GM18519 (cell line): ENCODE results near the gene LSM14B.
"Not testable (repeated sequence)": the region's sequence is repeated elsewhere in the genome, so short reads cannot be mapped to it uniquely, and the experiment has no call there.

Experiments
- ATAC-seq: cut with Tn5 transposase; IDR thresholded peaks from one replicate; pipeline ENCODE4 v1.9.1; 2021; ENCODE audit warnings: mild to moderate bottlenecking, moderate library complexity; ENCODE audit not compliant: unreplicated experiment, low FRiP score

Gene LSM14B

DNA sequence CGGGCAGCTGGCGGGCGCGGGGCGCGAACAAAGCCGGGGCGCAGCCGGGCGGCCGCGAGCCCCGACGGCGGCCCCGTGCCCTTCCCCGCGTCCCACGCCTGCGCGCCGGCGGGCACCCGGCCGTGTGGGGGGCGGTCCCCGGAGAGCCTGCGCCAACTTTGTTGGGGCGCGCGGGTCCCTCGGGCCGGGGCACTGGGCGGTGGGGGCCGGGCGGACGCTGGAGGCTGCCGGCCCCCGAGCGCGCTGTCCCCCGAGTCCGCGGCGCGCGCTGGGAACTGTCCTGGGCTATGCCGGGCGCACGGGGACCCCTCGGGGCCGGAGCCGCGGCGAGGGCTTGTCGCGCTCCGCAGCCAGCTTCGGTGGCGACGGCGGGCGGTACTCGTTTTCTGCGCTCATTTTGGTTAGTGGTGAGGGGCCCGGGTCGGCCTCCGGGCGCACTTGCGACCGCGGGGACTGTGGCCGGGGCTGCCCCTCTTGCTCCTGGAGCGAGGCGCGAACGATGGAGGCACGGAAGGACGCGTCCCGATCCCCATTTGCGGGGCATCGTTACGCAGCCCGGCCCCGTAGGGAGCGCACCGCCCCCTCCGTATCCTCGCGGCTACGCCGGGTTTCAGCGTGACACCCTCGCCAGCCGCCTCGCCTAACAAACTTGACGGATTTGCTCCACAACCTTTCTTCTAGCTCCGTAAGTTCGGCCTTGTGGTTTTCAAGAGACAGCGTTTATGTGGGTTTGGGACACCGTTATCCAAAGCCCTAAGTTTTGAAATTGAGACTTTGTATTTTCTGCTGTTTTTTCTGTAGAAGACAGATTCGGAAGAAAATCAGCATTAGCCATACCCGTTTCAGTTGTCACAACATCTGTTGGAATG, 21.9 kb downstream of the LSM14B start:
- ATAC-seq, result no peak

DNA sequence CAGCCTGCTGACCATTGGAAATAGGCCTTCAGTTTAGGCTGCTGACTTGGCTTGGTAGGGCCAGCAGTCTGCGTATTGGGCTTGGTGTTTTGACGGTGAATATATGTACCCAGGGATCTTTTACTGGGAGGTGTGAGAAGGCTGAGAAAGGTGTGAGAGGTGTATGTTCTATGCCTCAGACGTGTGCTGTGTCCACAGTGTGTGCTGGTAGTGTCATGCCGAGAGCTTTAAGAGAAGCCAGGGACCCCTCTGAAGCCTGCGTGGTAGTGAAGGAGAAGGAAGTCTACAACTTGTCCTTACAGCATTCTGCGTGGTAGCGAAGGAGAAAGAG, 23.4 kb downstream of the LSM14B start:
- no peak for ATAC-seq

- no peak for ATAC-seq
Measured at GRCh38 chr20:62146019-62146755, 23.9 kb downstream of the LSM14B start.

DNA sequence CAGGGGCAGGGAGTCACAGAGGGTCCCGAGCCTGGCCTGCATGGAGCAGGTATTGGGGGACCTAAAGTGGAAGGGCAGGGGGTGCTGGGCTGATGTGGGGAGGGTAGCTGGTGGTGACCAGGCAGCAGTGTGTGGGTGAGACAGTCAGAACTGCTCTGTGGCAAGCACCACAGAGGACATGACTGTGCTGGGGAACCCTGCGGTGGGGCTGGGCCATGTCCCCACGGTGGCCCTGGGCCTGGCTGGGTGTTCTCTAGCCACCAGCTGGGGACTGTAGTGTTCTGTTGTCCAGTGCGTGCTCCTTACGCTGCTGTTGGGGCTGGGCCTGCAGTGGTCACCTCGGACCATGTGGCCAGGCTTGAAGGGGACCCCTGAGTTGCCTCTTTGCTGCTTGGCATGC, 24.9 kb downstream of the LSM14B start:
- ATAC-seq, result no peak

- no peak for ATAC-seq
Measured at GRCh38 chr20:62147528-62147927, 25.3 kb downstream of the LSM14B start.

GRCh38 chr20:62148383-62148782, 26.1 kb downstream of the LSM14B start:
- ATAC-seq, result not testable (repeated sequence)

DNA sequence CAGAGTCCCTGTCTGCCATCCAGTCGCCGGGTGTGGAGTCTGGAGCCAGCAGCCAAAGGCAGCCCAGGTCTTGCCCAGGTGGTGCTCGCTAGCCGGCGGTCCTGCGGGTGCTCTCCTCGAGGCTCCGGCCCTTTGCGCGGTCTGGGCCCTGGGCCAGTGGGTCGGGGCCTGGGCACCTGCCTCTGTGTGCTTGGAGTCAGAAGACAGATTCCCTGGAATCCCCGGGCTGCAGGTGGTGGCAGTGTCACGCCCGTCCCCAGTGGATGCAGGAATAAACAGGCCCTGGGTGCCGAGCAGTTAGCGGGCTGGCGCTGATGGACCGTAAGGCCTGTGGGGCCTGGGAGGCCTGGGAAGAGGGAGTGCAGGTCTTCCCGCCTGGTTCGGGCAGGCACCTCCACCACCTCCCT, 26.6 kb downstream of the LSM14B start:
- ATAC-seq, result no peak

DNA sequence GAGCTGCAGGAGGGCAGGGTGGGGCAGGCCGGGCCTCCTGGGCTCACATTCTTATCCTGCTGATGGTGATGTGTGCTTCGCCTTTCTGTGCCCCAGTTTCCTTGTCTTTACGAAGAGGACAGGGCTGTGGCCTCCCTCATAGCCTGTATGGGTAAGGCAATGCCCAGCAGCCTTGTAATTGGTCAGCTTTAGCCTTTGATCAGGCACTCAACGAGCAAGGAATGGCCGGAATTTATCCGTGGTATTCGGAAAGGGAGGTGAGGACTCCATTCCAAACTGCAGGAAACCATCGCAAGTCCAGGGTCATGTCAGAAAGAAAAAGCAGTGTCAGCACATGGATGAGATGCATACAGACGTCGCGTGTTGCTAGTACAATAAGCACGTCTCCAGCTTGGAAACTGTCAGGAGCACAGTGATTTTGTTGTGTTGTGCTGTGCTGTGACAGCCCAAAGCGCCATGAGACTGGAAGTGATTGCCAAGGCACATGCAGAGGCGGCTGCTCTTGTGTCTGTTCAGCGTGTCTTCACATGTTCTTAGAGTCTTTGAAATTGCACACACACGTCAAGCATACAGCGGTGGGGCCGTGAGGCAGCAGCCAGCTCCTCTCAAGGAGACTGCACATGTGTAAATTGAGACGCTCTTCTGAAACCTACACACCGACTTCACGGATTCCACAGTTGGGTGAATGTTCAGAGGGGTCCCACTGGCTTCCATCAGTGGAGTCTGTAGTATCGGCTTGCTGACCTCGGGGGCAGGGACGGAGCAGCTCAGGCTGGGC, 27.4 kb downstream of the LSM14B start:
- ATAC-seq, result no peak

GRCh38 chr20:62150310-62150575, 28.0 kb downstream of the LSM14B start:
- no peak for ATAC-seq

DNA sequence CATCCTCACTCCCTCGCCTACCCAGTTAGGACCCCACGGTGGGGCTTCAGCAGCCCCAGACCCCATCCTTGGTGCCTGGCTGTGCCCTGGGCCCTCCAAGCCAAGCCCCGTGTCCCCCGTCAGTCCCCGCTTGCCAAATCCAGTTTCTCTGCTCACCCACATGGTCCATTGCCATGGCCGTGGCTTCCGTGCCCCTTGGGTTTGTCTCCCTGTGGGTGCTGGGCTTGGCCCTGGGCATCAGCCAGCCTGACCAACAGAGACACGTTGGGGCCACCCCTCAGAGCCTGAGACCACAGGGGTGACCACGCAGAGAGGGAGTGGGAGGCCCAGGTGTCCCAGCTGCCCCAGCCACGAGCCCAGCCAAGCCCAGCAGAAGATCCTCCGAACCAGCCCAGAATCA, 28.9 kb downstream of the LSM14B start:
- ATAC-seq, result no peak

DNA sequence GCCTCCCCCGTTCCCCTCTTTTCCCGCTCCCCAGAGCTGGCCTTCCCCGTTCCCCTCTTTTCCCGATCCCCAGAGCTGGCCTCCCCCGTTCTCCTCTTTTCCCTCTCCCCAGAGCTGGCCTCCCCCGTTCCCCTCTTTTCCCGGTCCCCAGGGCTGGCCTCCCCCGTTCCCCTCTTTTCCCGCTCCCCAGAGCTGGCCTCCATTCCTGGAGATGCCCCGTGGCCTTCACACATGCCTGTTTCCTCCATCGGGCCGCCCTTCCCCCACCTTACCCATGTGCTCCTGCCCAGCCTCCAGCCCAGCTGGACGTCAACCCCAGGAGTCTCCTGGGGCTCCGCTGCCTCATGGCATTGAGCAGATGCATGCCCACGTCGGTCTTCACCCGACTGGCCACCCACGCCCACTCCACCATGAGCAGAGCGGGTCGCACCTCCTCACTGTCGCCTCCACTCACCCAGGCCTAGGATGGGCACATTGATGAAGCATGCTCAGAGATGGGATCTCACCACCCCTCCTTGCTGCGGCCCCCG, 29.6 kb downstream of the LSM14B start:
- no peak for ATAC-seq

DNA sequence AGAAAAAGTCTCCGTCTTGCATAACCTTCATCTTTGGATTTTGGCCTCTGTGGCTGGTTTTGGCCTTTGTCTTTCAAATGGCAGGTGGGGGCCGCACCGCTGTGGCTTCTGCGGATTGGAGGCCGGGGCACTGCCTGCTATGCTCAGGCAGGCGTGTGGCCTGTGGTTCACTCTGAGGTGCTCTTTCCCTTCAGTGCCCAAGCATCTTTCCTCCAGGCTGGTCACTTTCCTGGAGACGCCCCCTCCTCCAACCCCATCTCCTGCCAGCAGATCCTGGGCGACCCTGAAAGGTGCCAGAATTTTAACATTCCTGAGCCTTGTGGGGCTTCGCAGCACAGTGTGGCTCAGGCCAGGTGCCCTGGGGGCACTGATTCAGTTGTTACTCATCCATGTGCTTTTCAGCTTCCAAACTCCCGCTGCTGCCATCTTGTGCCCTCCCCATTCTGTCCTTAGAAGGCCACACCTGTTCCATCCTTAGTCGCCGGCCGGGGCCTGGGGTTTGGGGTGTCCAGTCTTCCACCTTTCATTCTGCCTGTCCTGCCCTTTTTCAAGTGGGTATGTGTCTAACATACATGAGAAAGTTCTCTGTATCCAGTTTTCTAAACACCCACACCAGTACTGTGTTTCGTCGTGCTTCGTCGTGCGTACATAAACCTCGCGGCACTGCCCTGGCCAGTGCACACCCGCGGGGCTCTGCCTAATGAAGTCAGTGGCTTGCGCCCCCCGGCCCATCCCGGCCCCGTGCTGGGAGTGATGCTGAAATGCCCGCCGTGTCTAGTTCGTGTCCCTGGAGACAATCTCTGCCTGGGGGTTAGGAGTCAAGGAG, 33.4 kb downstream of the LSM14B start:
- ATAC-seq, result no peak

DNA sequence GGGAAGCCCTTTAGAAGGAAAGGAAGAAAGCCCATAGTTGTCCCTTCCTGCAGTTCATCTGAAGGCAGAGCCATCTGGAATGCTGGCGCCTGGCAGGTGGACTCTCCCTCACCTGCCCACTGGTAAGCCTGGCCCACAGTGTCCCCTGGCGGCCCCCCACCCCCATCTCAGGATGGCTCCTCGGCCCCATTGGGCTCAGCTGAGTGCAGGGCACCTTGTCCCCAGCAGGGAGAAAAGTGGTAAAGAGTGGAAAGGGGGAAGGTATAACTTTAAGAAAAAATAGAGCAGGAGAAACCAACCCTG, 33.9 kb downstream of the LSM14B start:
- ATAC-seq, result no peak

DNA sequence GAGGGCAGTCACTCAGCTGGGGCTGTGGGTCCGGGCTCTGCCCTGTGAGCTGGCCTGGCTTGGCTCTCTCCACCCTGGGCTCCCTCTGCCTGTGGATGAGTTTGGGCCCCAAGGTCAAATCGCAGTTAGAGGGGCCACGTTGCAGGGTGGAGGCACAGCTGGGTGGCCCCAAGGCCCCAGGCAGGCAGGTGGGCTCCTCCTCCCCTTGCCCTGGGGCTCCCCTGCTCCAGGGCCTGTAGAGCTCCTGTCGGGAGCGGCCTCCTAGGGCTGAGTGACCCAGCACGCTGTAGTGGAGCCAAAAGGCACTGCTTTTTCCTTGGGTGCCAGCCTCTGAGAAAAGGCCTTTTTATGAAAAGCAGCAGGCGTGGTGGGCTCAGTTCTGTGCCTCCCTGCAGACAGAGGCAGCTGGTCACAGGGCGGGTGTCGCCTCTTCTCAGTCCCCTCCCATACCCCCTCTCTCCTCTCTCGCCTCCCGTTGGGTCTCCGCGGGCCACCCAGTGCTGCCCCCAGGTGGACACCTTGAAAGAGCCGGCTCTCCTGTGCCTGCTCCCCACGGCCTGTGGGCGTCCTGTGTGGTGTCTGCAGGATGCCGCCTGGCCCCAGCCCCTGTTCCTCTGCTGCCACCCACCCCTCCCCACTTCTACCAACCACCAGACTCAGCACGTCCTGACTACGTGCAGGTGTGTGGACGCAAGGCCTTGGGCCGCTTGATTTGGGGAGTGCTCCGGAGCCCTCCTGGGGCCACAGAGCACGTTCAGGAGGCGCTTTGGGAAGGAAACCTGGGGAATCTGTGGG, 34.5 kb downstream of the LSM14B start:
- ATAC-seq, result no peak

- no peak for ATAC-seq
Measured at GRCh38 chr20:62157387-62158087, 35.3 kb downstream of the LSM14B start.

GRCh38 chr20:62158088-62158400, 35.8 kb downstream of the LSM14B start:
- ATAC-seq, result no peak

DNA sequence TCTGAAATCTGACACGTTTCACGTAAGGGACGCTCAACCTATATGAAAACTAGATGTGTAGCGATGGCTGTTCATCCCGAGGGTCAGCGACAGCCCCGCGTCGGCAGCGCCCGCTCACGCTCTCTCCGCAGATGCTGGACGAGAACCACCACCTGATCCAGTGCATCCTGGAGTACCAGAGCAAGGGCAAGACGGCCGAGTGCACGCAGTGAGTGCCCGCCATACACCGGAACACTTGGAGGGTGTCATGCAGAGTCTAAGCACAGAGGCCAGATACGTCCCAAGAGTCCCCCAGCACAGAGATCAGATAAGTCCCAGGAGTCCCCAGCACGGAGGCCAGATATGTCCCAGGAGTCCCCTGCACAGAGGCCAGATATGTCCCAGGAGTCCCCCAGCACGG, 36.3 kb downstream of the LSM14B start:
- no peak for ATAC-seq

- ATAC-seq, result no peak
Measured at GRCh38 chr20:62159052-62159451, 36.8 kb downstream of the LSM14B start.

GRCh38 chr20:62159839-62160238, 37.6 kb downstream of the LSM14B start:
- ATAC-seq, result no peak
